DMS79 treated with DMSO at 0.1 percent for 48 hours (cell line): ENCODE data around the gene EHMT1.
"Not testable (repeated sequence)": the region's sequence is repeated elsewhere in the genome, so short reads cannot be mapped to it uniquely, and the experiment has no call there.

Source experiments
- DNase-seq: peaks from one replicate; lab custom pipeline; 2025; lab: John Stamatoyannopoulos, UW

EHMT1 gene

GRCh38 chr9:137873858-137874362, 255.1 kb downstream of the EHMT1 start:
- DNase-seq = no peak

- no peak for DNase-seq
Measured at GRCh38 chr9:137875354-137875753, 256.5 kb downstream of the EHMT1 start.

- no peak for DNase-seq
Measured at GRCh38 chr9:137875846-137876245, 257.0 kb downstream of the EHMT1 start.

GRCh38 chr9:137876269-137876668, 257.5 kb downstream of the EHMT1 start:
- DNase-seq = no peak

DNA sequence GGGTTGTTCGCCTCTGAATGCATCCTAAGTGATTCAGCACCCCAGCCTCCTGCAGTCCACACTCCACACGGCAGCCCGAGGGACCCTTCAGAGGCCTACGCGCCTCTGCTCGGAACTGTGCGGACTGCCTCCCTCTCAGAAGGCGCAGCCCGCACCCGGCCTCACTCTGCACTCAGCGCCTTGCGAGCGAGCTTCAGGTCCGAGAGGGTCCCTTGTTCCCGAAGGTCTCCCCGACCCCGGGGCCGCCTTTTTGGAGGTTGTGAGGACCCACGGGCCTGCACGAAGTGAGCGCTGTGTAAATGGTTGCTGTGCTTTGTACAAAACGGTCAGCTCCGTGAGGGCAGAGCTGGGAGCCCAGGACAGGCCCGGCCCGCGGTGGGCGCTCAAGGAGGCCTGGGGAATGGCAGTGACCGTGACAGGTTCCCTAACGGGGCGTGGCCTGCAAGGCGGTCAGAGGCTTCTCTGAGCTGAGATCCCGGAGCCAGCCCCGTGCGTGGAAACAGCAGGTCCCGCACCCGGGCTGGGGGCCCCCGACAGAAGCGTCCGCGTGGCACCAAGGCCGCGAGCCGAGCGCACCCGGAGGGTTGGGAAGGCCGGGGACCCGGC, 258.1 kb downstream of the EHMT1 start:
- DNase-seq = no peak

- DNase-seq = not testable (repeated sequence)
Measured at GRCh38 chr9:137877506-137878122, 258.8 kb downstream of the EHMT1 start, which contains the start of gene CACNA1B. TSS of gene CACNA1B (plus strand) at chr9:137877782. CDS start at chr9:137877934, 152 bp downstream.

- DNase-seq = no peak
Measured at GRCh38 chr9:137878146-137878941, 259.5 kb downstream of the EHMT1 start.

GRCh38 chr9:137879052-137879451, 260.2 kb downstream of the EHMT1 start:
- no peak for DNase-seq

DNA sequence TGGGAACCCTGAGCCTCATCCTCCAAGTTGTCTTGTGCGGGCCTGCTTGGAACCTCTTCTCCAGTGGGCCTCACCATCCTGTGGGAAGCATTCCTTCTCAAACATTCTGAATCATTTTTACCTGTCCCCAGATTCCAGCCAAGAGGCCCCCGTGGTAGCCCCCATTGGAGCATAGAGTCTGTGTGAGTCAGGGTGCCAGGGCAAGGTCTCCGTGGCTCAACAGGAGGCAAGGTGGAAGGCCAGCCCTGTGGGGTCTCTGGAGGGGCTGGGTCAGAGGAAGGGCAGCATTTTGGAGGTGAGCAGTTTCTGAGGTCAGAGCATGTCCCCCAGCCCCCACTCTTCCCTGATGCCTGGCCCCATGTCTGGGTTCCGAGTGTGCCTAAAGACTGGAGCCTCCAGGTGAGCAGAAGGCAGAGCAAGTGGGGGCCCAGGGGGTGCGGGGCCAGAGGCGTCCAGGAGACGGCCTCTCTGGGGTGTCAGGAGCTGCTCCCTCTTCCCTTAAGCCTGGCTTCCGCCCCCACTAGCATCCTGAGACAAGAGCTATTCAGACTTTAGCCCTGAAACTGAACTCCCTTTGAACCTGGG, 260.9 kb downstream of the EHMT1 start:
- no peak for DNase-seq

DNA sequence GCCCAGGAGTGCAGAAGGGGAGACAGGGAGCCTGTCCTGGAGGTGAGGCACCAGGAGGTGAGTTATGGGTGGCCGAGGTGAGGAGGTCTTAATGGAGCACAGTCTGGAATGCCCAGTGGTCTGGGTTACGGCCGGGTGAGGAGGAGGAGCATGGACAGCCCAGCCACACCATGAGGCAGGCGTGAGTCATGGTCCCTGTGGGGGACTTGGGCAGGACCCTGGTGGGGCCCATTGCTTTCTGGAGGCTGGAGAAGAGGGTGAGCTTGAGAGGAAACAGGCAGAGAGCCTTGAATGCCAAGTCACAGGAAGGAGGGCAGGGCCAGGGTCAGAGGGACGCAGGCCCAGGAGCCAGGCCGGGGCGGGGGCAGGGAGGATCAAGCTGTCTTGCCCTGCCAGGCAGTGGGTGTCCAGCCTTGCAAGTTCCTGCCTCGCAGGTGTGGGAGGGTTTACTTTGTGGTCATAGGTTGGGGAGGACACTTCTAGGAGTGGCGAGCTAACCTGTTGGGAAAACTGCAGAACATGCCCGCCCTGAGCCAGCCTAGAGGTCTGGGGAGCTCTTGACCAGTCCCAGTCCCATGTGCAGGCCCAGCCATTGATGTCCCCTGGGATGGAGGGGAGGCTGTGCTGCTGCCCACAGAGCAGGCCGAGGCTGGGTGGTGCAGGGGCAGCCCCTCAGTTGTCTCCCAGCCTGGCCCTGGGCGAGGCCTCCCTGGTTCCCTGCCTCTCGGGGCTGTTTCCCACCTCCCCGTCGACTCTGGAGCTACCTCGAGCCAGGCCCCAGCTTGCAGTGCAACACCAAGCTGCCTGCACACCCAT, 261.6 kb downstream of the EHMT1 start:
- DNase-seq = no peak

- DNase-seq = peak; percentile 18
Measured at GRCh38 chr9:137880976-137881530, 262.2 kb downstream of the EHMT1 start.

DNA sequence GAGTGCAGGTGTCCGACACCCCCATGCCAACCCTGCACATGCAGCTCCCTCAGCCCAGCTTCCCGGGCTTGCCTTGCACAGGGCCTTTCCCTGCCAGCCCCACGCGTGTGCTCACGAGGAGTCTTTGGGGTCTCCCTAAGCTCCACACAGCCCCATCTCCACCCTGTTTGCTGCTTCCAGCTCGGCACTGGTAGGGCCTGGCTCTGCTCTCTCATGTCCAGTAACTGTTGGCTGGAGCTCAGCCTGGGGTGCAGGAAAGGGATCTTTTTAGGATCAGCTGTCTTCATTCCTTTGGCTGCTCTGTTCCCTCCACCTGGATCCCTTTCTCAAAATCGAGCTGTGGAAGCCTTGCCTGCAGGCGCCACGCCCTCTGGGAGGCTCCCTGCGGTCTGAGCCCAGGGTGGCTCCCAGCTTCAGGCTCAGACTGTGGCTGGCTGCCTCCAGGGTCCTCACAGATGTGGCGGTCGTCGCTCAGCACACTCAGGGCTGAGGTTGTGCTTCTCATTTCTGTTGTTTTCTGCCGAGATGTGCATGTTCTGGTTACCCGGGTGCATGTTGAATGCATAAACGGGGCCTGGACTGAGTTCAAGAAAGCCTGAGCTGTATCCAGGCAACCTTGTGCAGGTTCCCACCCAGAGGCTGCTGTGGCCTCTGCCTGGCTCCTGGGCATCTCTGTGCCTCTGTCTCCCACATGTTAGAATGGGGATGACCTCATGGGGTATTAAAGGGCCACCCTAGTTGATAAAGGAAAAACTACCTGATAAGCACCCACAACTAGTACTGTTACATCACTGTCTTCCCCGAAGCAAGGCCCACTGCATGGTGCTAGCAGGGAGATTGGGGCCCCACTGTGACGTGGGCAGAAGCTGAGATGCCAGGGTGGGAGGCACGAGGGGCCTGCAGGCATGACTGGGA, 263.0 kb downstream of the EHMT1 start:
- peak; percentile 10 for DNase-seq

DNA sequence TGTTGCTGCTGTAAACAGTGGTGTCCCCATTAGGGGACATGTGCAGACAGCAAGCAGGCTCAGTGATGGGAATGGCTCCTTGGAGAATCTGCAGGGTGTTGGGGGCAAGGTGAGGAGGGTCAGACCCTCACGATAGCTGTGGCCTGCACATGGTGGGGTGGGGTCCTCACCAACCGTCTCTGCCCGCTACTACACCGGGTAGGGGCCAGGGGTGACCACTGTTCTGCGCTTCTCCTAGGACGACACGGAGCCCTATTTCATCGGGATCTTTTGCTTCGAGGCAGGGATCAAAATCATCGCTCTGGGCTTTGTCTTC, 263.7 kb downstream of the EHMT1 start:
- DNase-seq = no peak

DNA sequence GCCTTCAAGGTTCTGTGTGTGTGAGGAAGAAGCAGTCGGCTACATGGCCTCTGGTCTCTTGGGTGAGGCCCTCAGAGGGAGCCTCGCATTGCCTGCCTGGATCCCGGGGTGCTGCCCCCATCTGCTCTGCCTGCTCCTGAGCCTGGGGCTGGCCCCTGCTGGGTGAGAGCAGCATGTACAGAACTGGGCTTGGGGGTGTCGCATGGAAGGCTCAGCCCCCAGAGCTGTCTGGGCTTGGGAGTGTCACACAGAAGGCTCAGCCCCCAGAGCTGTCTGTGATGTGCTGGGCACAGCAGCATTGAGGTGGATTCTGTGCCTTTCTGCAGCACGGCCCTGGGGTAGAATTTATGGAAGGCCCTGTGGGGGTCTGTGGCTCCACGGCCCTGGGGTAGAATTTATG, 265.2 kb downstream of the EHMT1 start:
- not testable (repeated sequence) for DNase-seq

DNA sequence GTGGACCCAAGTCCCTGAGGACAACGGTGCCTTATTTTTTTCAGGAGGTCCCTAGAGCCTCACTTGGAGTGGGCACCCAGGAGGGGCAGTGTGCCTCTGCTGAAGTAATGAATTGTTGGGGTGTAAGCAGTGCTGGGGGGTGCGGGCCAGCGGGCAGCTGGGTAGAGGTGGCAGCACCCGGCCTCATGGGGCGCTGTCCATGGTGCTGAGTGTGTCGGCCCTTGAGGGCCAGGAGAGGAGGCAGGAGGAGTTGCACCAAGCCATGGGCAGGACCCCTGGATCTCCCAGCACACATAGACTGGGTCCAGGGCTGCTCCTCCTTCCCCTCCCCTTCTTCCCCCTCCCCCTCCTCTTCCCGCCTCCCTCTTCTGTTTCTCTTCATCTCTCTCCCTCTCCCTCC, 265.7 kb downstream of the EHMT1 start:
- not testable (repeated sequence) for DNase-seq

DNA sequence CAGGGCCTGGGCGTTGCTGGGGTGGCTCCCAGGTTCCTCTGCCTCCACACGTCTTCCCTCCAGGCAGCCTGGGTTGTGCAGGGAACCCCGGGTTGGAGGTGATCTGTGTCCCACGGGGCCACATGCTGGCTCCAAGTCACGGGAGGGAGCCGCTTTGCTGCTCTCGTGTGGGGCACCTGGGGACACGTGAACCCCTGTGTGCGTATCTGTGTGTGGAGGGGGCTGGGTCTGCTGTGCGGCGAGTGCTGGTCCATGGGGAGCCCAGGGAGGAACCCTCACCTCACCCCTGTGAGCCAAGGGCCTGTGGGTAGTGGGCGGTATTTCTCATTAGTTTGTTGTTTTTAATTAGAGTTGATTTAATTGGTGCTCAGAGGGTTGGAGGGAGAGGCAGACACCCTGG, 266.3 kb downstream of the EHMT1 start:
- DNase-seq = not testable (repeated sequence)
